Superior temporal gyrus (tissue), 1 donor: ENCODE results near the gene COQ7.
A peak's percentile ranks its signal among the peaks of the same experiment; 100 is the strongest.

Experiments used
- DNase-seq: peaks from one replicate; pipeline ENCODE4 v3.0.0-alpha.2; 2016; ENCODE audit errors: extremely low spot score

The COQ7 gene

GRCh38 chr16:19086322-19087199 is 19.1 kb downstream of the COQ7 start:
- DNase-seq = peak; percentile 84

- DNase-seq = no peak
These were observed 21.0 kb downstream of the COQ7 start for GRCh38 chr16:19088341-19088916.

GRCh38 chr16:19089410-19089955 is 22.1 kb downstream of the COQ7 start:
- DNase-seq = no peak

- DNase-seq = no peak
These were observed 23.5 kb downstream of the COQ7 start for GRCh38 chr16:19090916-19091315.

GRCh38 chr16:19092653-19093410 is 25.4 kb downstream of the COQ7 start:
- DNase-seq = no peak

GRCh38 chr16:19093631-19094541 is 26.5 kb downstream of the COQ7 start:
- no peak for DNase-seq

GRCh38 chr16:19094542-19095365 is 27.3 kb downstream of the COQ7 start:
- DNase-seq = no peak

GRCh38 chr16:19095654-19096053 is 28.2 kb downstream of the COQ7 start:
- DNase-seq = no peak

GRCh38 chr16:19098173-19098572 is 30.8 kb downstream of the COQ7 start:
- no peak for DNase-seq

GRCh38 chr16:19102187-19102872 is 34.9 kb downstream of the COQ7 start:
- DNase-seq = no peak

- no peak for DNase-seq
These were observed 37.2 kb downstream of the COQ7 start for GRCh38 chr16:19104607-19105006.

- no peak for DNase-seq
These were observed 37.7 kb downstream of the COQ7 start for GRCh38 chr16:19105131-19105530.

GRCh38 chr16:19105891-19106624 is 38.6 kb downstream of the COQ7 start:
- no peak for DNase-seq

- DNase-seq = no peak
These were observed 39.2 kb downstream of the COQ7 start for GRCh38 chr16:19106625-19107020.

- DNase-seq = no peak
These were observed 41.2 kb downstream of the COQ7 start for GRCh38 chr16:19108409-19109287.

- DNase-seq = no peak
These were observed 41.9 kb downstream of the COQ7 start for GRCh38 chr16:19109288-19109664.

- no peak for DNase-seq
These were observed 43.3 kb downstream of the COQ7 start for GRCh38 chr16:19110537-19111360.
